T-helper 2 cell treated with Interferon-gamma antibody and Interleukin-4, amounts not matched to agents 5 μg/mL and 100 μg/mL, for 36 hours (primary cell): ENCODE results near the gene STIM2.
"Not testable (repeated sequence)": the region's sequence is repeated elsewhere in the genome, so short reads cannot be mapped to it uniquely, and the experiment has no call there.

ENCODE experiments used
- DNase-seq: peaks from one replicate; pipeline ENCODE4 v3.0.0; 2021; ENCODE audit warnings: low spot score
- H3K27ac Mint-ChIP-seq: one replicate; pipeline ENCODE4 v1.8.0; 2021; ENCODE audit warnings: mild to moderate bottlenecking, mixed read lengths
- H3K27me3 Mint-ChIP-seq: one replicate; pipeline ENCODE4 v1.8.0; 2021; ENCODE audit warnings: low read depth, mixed read lengths
- H3K36me3 Mint-ChIP-seq: one replicate; pipeline ENCODE4 v1.8.0; 2021; ENCODE audit warnings: low read depth, mixed read lengths
- H3K4me1 Mint-ChIP-seq: one replicate; pipeline ENCODE4 v1.8.0; 2021; ENCODE audit warnings: low read depth, mixed read lengths
- H3K4me3 Mint-ChIP-seq: one replicate; pipeline ENCODE4 v1.8.0; 2022; ENCODE audit warnings: mild to moderate bottlenecking, moderate library complexity, mixed read lengths
- H3K9me3 Mint-ChIP-seq: one replicate; pipeline ENCODE4 v1.8.0; 2021; ENCODE audit warnings: mixed read lengths

Gene STIM2

DNA sequence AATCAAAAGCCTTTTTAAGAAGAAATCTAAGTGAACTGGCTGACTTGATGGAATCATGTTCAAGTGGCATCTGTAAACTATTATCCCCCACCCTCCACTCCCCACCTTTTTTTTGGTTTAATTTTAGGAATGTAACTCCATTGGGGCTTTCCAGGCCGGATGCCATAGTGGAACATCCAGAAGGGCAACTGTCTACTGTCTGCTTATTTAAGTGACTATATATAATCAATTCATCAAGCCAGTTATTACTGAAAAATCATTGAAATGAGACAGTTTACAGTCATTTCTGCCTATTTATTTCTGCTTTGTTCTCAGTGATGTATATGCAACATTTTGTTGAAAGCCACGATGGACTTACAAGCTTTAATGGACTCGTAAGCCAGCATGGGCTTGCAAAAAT is 162.3 kb downstream of the STIM2 start:
- no peak overlapping the region for H3K4me3 Mint-ChIP-seq
- DNase-seq = no peak
- no peaks in the 10 kb centered on the region for H3K9me3 Mint-ChIP-seq
- H3K27ac Mint-ChIP-seq = no peak overlapping the region
- H3K27me3 Mint-ChIP-seq = no peaks in the 10 kb centered on the region
- H3K36me3 Mint-ChIP-seq = peaks cover 30% of the 10 kb centered on the region
- peaks cover 3% of the 10 kb centered on the region for H3K4me1 Mint-ChIP-seq

DNA sequence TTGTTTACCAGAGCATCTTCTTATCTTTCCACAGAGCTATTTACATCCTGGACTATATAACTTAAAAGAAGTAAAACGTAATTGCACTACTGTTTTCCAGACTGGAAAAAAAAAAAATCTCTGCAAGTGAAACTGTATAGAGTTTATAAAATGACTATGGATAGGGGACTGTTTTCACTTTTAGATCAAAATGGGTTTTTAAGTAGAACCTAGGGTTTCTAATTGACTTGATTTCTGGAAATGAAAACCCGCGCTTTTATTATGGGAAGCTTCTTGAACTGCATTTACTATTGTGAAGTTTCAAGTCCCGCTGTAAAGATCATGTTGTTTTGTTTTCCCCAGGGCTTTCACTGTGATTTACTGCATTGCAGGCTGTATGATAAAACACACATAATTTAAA is 162.7 kb downstream of the STIM2 start:
- no peaks in the 10 kb centered on the region for H3K9me3 Mint-ChIP-seq
- H3K4me1 Mint-ChIP-seq = no peaks in the 10 kb centered on the region
- H3K36me3 Mint-ChIP-seq = peaks cover 27% of the 10 kb centered on the region
- no peak for DNase-seq
- H3K4me3 Mint-ChIP-seq = no peak overlapping the region
- H3K27ac Mint-ChIP-seq = no peak overlapping the region
- H3K27me3 Mint-ChIP-seq = no peaks in the 10 kb centered on the region

DNA sequence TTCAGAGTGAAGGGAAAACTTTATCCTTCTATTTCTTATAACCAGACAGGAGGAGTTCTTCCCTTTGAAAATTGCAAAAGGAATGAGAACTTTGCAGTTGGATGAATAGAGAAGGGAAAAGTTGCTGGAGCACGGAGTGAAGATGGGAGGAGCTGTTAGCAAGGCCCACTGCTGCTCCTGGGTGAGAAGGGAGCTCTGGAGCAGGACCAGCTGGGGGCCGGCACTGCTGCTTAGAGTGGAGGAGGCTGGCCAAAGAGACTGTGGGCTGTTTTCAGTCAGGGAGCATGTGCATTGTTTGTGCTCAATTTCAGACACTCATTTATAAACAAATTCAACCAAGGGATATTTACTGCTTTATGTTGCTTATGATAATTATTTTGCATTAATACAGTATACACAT is 164.2 kb downstream of the STIM2 start:
- no peaks in the 10 kb centered on the region for H3K27me3 Mint-ChIP-seq
- DNase-seq = no peak
- H3K4me3 Mint-ChIP-seq = no peak overlapping the region
- H3K9me3 Mint-ChIP-seq = no peaks in the 10 kb centered on the region
- no peaks in the 10 kb centered on the region for H3K4me1 Mint-ChIP-seq
- H3K27ac Mint-ChIP-seq = no peak overlapping the region
- H3K36me3 Mint-ChIP-seq = peaks cover 21% of the 10 kb centered on the region

DNA sequence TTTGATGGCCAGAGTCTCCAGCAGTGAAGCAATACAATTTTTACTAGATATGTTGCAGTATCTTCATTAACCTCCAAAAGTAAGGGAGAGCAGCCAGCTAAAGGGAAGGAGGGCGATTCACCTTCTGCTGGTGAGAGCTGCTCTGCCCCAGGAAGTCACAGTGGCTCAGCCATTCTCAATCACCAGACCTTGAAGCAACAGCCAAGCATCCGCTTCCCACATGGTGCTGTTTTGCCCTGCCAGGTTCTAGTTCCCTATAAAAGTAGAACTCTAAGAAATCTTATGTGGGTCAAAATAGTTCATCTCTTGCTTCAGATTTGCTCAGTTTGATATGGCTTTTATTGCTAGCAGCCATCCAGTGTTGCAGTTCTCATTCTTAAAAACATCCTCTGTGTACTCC is 166.8 kb downstream of the STIM2 start:
- no peak for DNase-seq
- Mint-ChIP-seq H3K27ac (no peak overlapping the region), H3K27me3 (peaks cover 2% of the 10 kb centered on the region), H3K4me1 (no peaks in the 10 kb centered on the region), H3K9me3 (no peaks in the 10 kb centered on the region), H3K4me3 (no peak overlapping the region), H3K36me3 (peaks cover 12% of the 10 kb centered on the region)

DNA sequence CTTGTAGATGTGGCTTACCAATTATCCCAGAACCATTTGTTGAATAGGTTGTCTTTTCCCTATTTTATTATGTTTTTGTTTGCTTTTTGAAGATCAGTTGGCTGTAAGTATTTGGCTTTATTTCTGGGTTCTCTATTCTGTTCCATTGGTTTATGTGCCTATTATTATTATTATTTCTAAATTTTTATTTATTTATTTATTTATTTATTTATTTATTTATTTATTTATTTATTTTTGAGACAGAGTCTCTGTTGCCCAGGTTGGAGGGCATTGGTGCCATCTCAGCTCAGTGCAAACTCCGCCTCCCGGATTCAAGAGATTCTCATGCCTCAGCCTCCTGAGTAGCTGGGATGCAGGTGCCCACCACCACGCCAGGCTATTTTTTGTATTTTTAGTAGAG is 174.5 kb downstream of the STIM2 start:
- not testable (repeated sequence) for H3K4me1 Mint-ChIP-seq, H3K9me3 Mint-ChIP-seq, DNase-seq, H3K36me3 Mint-ChIP-seq, H3K4me3 Mint-ChIP-seq, H3K27ac Mint-ChIP-seq
- peaks cover 15% of the 10 kb centered on the region for H3K27me3 Mint-ChIP-seq

DNA sequence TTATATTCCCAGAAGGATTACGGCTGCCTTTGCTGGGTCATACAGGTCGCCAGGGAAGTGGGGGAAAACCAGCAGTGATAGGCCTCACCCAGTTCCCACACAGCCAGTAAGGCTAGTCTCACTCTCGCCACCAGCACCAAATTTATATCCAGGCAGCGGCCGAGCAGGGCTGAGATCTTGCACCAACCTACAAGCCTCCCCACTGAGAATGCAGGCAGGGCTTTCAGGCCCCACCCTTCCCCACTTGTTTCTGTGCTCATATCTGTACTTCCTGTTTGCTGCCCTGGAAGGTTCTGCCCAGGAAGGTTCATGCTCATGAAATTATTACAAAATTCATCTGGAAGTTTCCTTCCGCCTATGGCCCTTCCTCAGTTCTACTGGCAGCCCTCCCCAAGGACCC is 179.7 kb downstream of the STIM2 start:
- Mint-ChIP-seq H3K27me3 (peaks cover 21% of the 10 kb centered on the region), H3K9me3 (no peaks in the 10 kb centered on the region), H3K4me3 (no peak overlapping the region), H3K36me3 (no peaks in the 10 kb centered on the region), H3K4me1 (peaks cover 4% of the 10 kb centered on the region), H3K27ac (no peak overlapping the region)
- no peak for DNase-seq

DNA sequence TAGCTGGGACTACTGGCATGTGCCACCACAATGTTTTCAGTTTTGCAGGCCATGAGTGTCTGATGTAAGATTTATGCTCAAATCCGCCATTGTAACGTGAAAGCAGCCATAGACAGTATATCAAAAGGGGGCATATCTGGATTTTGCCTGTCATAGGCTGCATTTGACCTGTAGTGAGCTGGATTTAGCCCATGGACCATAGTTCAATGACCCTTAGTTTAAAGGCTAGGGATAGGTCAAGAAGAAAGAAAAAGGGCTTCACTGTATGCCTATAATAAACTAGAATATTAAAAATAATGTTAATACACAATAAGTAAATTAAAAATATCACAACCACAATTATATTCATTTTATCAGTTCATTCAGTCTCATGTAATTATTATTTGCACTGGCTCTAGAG is 181.8 kb downstream of the STIM2 start:
- no peak overlapping the region for H3K27ac Mint-ChIP-seq
- H3K4me3 Mint-ChIP-seq = no peak overlapping the region
- peaks cover 4% of the 10 kb centered on the region for H3K4me1 Mint-ChIP-seq
- DNase-seq = no peak
- no peaks in the 10 kb centered on the region for H3K36me3 Mint-ChIP-seq
- no peaks in the 10 kb centered on the region for H3K9me3 Mint-ChIP-seq
- peaks cover 19% of the 10 kb centered on the region for H3K27me3 Mint-ChIP-seq

DNA sequence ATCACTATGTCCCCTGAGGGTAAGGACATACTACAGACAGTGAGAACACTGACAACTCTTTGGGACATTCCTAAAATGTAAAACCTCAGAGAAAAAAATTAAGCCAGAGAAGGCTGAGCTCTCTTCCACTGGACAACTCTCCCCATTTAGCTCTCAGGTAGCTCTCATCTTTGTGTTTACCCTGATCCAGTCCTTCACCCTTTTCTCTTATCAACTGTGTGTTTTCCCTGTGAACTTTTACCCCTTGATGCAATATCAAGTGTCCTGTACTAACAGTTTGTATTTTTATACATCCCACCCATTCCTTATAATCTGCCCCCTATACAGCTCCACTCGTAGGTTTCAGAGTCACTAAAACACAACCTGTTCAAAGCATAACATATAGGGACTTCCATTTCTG is 182.6 kb downstream of the STIM2 start:
- no peak overlapping the region for H3K4me3 Mint-ChIP-seq
- DNase-seq = no peak
- H3K27ac Mint-ChIP-seq = no peak overlapping the region
- H3K9me3 Mint-ChIP-seq = no peaks in the 10 kb centered on the region
- H3K4me1 Mint-ChIP-seq = peaks cover 4% of the 10 kb centered on the region
- peaks cover 16% of the 10 kb centered on the region for H3K27me3 Mint-ChIP-seq
- no peaks in the 10 kb centered on the region for H3K36me3 Mint-ChIP-seq

DNA sequence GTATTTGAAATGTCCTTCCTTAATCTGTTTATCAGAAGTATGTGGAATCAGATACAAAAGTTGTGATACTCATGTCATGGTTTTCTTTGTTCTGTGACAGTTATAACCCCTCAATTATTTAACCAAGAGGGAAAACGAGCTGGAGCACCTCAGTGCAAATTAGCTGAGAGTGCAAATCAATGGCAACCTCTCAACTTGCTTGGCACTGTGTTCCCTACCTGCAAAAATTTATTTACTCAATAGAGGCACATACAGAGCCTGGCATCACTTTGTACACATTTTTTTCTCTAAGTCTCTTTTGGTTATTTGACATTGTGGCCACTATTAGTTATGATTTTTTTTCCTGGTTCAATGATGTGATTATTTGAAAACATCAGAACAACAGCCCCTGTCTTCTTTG is 186.2 kb downstream of the STIM2 start:
- Mint-ChIP-seq H3K27ac (no peak overlapping the region), H3K4me1 (peaks cover 3% of the 10 kb centered on the region), H3K27me3 (peaks cover 24% of the 10 kb centered on the region), H3K4me3 (no peak overlapping the region), H3K9me3 (no peaks in the 10 kb centered on the region), H3K36me3 (no peaks in the 10 kb centered on the region)
- no peak for DNase-seq

DNA sequence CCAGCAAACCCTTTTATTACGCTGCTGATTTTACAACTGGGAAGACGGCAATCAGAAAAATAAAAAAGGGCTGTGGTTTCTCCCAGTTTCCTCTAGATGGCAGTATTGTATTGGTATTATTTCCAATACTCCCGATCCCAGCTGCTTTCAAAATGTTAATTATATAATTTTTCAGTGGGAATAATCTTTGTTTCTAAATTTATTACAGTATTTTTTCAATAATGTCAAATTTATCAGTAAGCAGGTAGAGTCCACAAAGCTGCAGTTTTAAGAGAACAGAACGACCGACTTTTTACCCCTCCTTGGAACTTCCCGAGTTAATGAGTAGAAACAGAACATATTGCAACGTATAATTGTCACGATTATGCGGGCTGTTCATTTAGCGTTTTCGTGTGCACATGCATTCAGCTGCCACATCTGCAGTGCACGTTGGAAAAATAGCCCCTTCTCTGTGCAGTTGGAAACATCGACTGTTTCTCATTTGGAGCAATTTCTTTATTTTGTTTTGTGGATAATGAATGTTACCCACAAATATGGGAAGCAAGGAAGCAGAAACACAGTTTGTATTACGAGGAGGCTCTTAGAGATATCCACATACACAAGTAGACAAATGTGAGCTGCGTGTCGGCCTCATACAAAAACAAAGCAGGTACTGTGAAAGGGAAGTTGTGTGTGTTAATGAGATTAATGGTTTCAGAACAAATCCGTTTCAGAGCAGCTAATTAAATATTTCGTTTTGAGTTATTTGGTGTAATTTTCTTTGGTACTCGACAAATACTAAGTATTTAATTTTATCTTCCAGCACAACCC is 188.0 kb downstream of the STIM2 start:
- H3K27ac Mint-ChIP-seq = no peak overlapping the region
- H3K27me3 Mint-ChIP-seq = peaks cover 24% of the 10 kb centered on the region
- no peak for DNase-seq
- H3K4me1 Mint-ChIP-seq = peaks cover 3% of the 10 kb centered on the region
- no peaks in the 10 kb centered on the region for H3K36me3 Mint-ChIP-seq
- H3K4me3 Mint-ChIP-seq = no peak overlapping the region
- no peaks in the 10 kb centered on the region for H3K9me3 Mint-ChIP-seq

DNA sequence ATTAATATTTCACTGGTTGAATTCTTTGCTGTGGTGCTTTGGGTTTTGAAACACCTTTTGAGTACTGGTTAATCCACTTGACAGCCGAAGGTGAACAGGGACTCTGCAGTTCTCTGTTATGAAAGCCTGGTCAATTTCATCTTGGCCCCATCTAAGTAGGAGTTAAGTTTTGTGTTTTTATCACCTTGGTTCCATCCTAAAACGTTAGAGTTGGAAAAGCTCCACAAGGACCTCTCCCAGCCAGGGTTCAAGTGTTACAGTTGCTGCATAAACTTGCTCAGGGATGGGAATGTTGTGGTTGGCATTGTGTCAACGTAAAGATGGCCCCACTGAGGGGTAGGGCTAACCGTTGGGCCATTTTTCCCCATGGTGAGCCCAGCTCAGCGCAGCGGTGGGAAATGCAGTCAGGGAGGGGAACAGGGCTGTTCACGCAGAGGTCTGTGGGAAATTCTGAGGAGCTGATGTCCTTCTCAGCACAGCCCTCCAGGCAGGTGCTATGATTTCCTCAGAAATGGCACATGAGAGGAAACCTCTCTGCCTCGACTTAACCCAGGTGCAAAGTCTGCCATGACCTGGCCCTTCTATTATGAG is 188.7 kb downstream of the STIM2 start:
- H3K27me3 Mint-ChIP-seq = peaks cover 21% of the 10 kb centered on the region
- H3K4me3 Mint-ChIP-seq = no peak overlapping the region
- no peaks in the 10 kb centered on the region for H3K9me3 Mint-ChIP-seq

DNA sequence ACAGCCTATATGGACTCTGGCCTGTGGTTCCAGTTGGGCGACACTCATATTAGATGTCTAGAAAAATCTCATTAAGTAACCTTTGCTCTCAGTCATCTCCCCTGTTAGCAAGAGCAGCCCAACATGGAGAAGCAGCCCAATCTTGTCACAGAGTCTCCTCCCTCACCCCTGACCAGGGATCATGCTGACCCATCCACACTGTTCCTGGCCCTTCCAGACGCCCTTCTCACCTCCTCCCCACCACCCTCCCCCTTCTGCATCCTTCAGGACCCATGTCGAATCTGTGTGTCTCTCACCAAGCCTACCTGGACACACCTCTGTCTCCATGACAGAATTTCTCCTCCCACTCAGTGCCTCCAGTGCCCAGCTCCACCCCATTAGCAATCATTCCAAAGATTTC is 190.1 kb downstream of the STIM2 start:
- DNase-seq = no peak
- Mint-ChIP-seq H3K27me3 (peaks cover 13% of the 10 kb centered on the region), H3K4me1 (peaks cover 3% of the 10 kb centered on the region), H3K27ac (no peak overlapping the region), H3K9me3 (no peaks in the 10 kb centered on the region), H3K36me3 (no peaks in the 10 kb centered on the region), H3K4me3 (no peak overlapping the region)

More for the DNA sequence above, 188.7 kb downstream of the STIM2 start:
- DNase-seq = no peak
- Mint-ChIP-seq H3K4me1 (peaks cover 3% of the 10 kb centered on the region), H3K27ac (no peak overlapping the region), H3K36me3 (no peaks in the 10 kb centered on the region)

DNA sequence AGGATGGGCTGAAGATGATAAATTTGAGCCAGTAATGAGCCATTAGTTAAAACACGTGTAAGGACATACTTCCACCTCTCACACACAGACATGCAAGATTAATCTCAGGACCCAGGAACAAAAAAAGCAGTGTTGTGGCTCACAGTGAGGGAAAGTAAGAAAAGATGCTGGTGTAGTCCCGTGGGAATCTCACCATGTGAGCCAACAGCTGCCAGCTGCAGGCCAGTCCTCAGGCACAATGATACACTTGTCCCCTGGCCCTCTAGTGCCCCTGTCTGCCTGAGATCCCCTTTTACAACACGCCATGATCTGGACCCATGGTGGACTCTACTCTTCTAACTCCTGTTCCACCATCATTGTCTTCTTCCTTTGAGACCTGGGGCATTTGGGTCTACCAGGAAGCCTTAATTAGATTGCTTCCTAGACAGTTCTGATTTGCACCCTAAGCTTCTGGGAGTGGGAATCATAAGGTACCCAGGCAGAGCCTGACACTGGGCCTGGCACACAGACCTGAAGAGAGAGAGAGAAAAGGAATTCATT is 194.7 kb downstream of the STIM2 start:
- no peaks in the 10 kb centered on the region for H3K9me3 Mint-ChIP-seq
- H3K27me3 Mint-ChIP-seq = no peaks in the 10 kb centered on the region
- no peaks in the 10 kb centered on the region for H3K4me1 Mint-ChIP-seq
- no peak overlapping the region for H3K4me3 Mint-ChIP-seq
- no peaks in the 10 kb centered on the region for H3K36me3 Mint-ChIP-seq
- DNase-seq = no peak
- H3K27ac Mint-ChIP-seq = no peak overlapping the region

DNA sequence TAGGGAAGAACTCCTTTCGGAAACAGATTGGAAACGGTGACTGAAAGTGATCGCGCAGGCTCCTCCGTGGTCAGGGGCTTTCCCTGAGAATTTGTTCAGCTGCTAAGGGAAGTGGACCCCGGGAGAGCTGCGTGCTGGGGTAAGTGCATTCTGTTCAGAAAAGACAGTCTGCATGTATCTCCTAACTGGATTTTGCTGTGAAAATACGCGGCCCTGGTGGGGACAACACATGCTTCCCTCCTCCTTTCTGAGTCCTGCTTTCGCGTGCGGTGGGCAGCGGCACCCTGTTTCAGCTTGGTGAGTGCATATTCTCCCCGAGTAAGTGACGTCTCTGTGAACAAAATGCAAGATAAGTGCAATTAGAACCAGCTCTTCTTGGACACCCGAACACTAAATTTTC is 195.6 kb downstream of the STIM2 start:
- Mint-ChIP-seq H3K27ac (no peak overlapping the region), H3K4me1 (no peaks in the 10 kb centered on the region), H3K36me3 (no peaks in the 10 kb centered on the region), H3K4me3 (no peak overlapping the region), H3K9me3 (no peaks in the 10 kb centered on the region), H3K27me3 (no peaks in the 10 kb centered on the region)
- DNase-seq = no peak
